IgD-negative memory B cell (primary cell): ENCODE measurements around the gene CLEC16A. TPM values are rescaled to one million over a fixed set of nuclear protein-coding genes. Genes with fewer than 3 reads are reported as not detected.

Experiments used
- H3K27ac Mint-ChIP-seq, 3 donors: one replicate each; pipeline ENCODE4 v1.8.0; 2020 to 2022; ENCODE audit warnings: mild to moderate bottlenecking in 3 of 3, mixed read lengths in 3 of 3, moderate library complexity in 1 of 3
- H3K27me3 Mint-ChIP-seq: one replicate; pipeline ENCODE4 v1.8.0; 2021; ENCODE audit warnings: mixed read lengths
- H3K36me3 Mint-ChIP-seq: one replicate; pipeline ENCODE4 v1.8.0; 2020; ENCODE audit warnings: mild to moderate bottlenecking, mixed read lengths
- H3K4me1 Mint-ChIP-seq, 3 donors: one replicate each; pipeline ENCODE4 v1.8.0; 2020 to 2022; ENCODE audit warnings: mixed read lengths in 3 of 3, mild to moderate bottlenecking in 1 of 3
- H3K4me3 Mint-ChIP-seq, 4 donors: one replicate each; pipeline ENCODE4 v1.8.0; 2020 to 2022; ENCODE audit warnings: mild to moderate bottlenecking in 4 of 4, mixed read lengths in 4 of 4, moderate library complexity in 3 of 4
- H3K9me3 Mint-ChIP-seq, 3 donors: one replicate each; pipeline ENCODE4 v1.8.0; 2020 to 2021; ENCODE audit warnings: mixed read lengths in 3 of 3, mild to moderate bottlenecking in 1 of 3
- polyA plus RNA-seq: library from polyadenylated mRNA; unstranded; fragments of 300-500 nt; fragmentation: Illumina TruSeq; gene quantifications from one replicate; pipeline ENCODE4 v1.2.3, GENCODE V29; 2021

Gene CLEC16A
- polyA plus RNA-seq, 1 donor from 2014 or later: 21.1 TPM

- Mint-ChIP-seq H3K4me3 (no peak overlapping the region), H3K27ac (peak overlapping the region in 2 of 3 donors; percentile 81 to 95), H3K36me3 (peaks cover 6% of the 10 kb centered on the region), H3K9me3 (no peaks in the 10 kb centered on the region), H3K27me3 (no peaks in the 10 kb centered on the region), H3K4me1 (peaks cover 18 to 25% (median 18%) of the 10 kb centered on the region in 3 donors)
Measured at GRCh38 chr16:10978124-10978523, 33.8 kb downstream of the CLEC16A start.

- peaks cover 6% of the 10 kb centered on the region for H3K36me3 Mint-ChIP-seq
- no peak overlapping the region for H3K4me3 Mint-ChIP-seq
- H3K4me1 Mint-ChIP-seq: peaks cover 19 to 29% (median 23%) of the 10 kb centered on the region in 3 donors
- H3K9me3 Mint-ChIP-seq: no peaks in the 10 kb centered on the region
- H3K27me3 Mint-ChIP-seq: no peaks in the 10 kb centered on the region
- no peak overlapping the region for H3K27ac Mint-ChIP-seq
Measured at GRCh38 chr16:10978871-10979446, 34.6 kb downstream of the CLEC16A start.

GRCh38 chr16:10979717-10980601 lies 35.6 kb downstream of the CLEC16A start:
- H3K4me3 Mint-ChIP-seq: no peak overlapping the region
- H3K27me3 Mint-ChIP-seq: no peaks in the 10 kb centered on the region
- peaks cover 1% of the 10 kb centered on the region for H3K36me3 Mint-ChIP-seq
- H3K9me3 Mint-ChIP-seq: no peaks in the 10 kb centered on the region
- H3K27ac Mint-ChIP-seq: peak overlapping the region; percentile 9 to 82 (median 71)
- peaks cover 22 to 35% (median 26%) of the 10 kb centered on the region in 3 donors for H3K4me1 Mint-ChIP-seq

- H3K36me3 Mint-ChIP-seq: peaks cover 1% of the 10 kb centered on the region
- peak overlapping the region in 2 of 3 donors; percentile 71 to 82 for H3K27ac Mint-ChIP-seq
- H3K4me3 Mint-ChIP-seq: peak overlapping the region in 1 of 4 donors; percentile 12
- H3K27me3 Mint-ChIP-seq: no peaks in the 10 kb centered on the region
- H3K9me3 Mint-ChIP-seq: no peaks in the 10 kb centered on the region
- peaks cover 22 to 35% (median 26%) of the 10 kb centered on the region in 3 donors for H3K4me1 Mint-ChIP-seq
Measured at GRCh38 chr16:10980813-10981212, 36.4 kb downstream of the CLEC16A start.

GRCh38 chr16:10981697-10982216 lies 37.4 kb downstream of the CLEC16A start:
- Mint-ChIP-seq H3K4me3 (peak overlapping the region in 3 of 4 donors; percentile 39 to 83 (median 65)), H3K27ac (peak overlapping the region; percentile 45 to 76 (median 71)), H3K36me3 (peaks cover 1% of the 10 kb centered on the region), H3K4me1 (peaks cover 25 to 35% (median 30%) of the 10 kb centered on the region in 3 donors), H3K27me3 (no peaks in the 10 kb centered on the region), H3K9me3 (no peaks in the 10 kb centered on the region)

- Mint-ChIP-seq H3K36me3 (peaks cover 1% of the 10 kb centered on the region), H3K27me3 (no peaks in the 10 kb centered on the region), H3K27ac (peak overlapping the region; percentile 40 to 71 (median 45)), H3K4me1 (peaks cover 29 to 39% (median 34%) of the 10 kb centered on the region in 3 donors), H3K9me3 (no peaks in the 10 kb centered on the region), H3K4me3 (peak overlapping the region; percentile 5 to 83 (median 60))
Measured at GRCh38 chr16:10982465-10983150, 38.2 kb downstream of the CLEC16A start.

- Mint-ChIP-seq H3K36me3 (peaks cover 4% of the 10 kb centered on the region), H3K9me3 (no peaks in the 10 kb centered on the region), H3K27ac (peak overlapping the region in 2 of 3 donors; percentile 45 to 71), H3K4me1 (peaks cover 35 to 45% (median 40%) of the 10 kb centered on the region in 3 donors), H3K27me3 (no peaks in the 10 kb centered on the region), H3K4me3 (peak overlapping the region in 3 of 4 donors; percentile 39 to 83 (median 39))
Measured at GRCh38 chr16:10983159-10983558, 38.8 kb downstream of the CLEC16A start.

- Mint-ChIP-seq H3K9me3 (no peaks in the 10 kb centered on the region), H3K4me3 (peak overlapping the region in 1 of 4 donors; percentile 15), H3K27ac (peak overlapping the region in 2 of 3 donors; percentile 4 to 13), H3K4me1 (peaks cover 39 to 50% (median 45%) of the 10 kb centered on the region in 3 donors), H3K27me3 (no peaks in the 10 kb centered on the region), H3K36me3 (peaks cover 8% of the 10 kb centered on the region)
Measured at GRCh38 chr16:10984509-10984908, 40.1 kb downstream of the CLEC16A start.

- H3K36me3 Mint-ChIP-seq: peaks cover 13% of the 10 kb centered on the region
- H3K4me3 Mint-ChIP-seq: no peak overlapping the region
- peak overlapping the region in 1 of 3 donors; percentile 26 for H3K27ac Mint-ChIP-seq
- H3K9me3 Mint-ChIP-seq: no peaks in the 10 kb centered on the region
- H3K4me1 Mint-ChIP-seq: peaks cover 28 to 35% (median 31%) of the 10 kb centered on the region in 3 donors
- H3K27me3 Mint-ChIP-seq: no peaks in the 10 kb centered on the region
Measured at GRCh38 chr16:10987361-10988163, 43.2 kb downstream of the CLEC16A start.

GRCh38 chr16:10988164-10988803 lies 43.9 kb downstream of the CLEC16A start:
- H3K36me3 Mint-ChIP-seq: peaks cover 13% of the 10 kb centered on the region
- H3K9me3 Mint-ChIP-seq: no peaks in the 10 kb centered on the region
- no peak overlapping the region for H3K4me3 Mint-ChIP-seq

GRCh38 chr16:10988879-10989278 lies 44.5 kb downstream of the CLEC16A start:
- H3K4me3 Mint-ChIP-seq: no peak overlapping the region
- H3K27ac Mint-ChIP-seq: no peak overlapping the region
- peaks cover 13% of the 10 kb centered on the region for H3K36me3 Mint-ChIP-seq
- H3K9me3 Mint-ChIP-seq: no peaks in the 10 kb centered on the region
- no peaks in the 10 kb centered on the region for H3K27me3 Mint-ChIP-seq
- H3K4me1 Mint-ChIP-seq: peaks cover 17 to 27% (median 22%) of the 10 kb centered on the region in 3 donors

More at GRCh38 chr16:10988164-10988803, 43.9 kb downstream of the CLEC16A start:
- Mint-ChIP-seq H3K4me1 (peaks cover 21 to 27% (median 23%) of the 10 kb centered on the region in 3 donors), H3K27ac (peak overlapping the region in 1 of 3 donors; percentile 26), H3K27me3 (no peaks in the 10 kb centered on the region)

GRCh38 chr16:10989559-10989958 lies 45.2 kb downstream of the CLEC16A start:
- no peak overlapping the region for H3K27ac Mint-ChIP-seq
- H3K4me3 Mint-ChIP-seq: no peak overlapping the region
- H3K4me1 Mint-ChIP-seq: peaks cover 15 to 20% (median 17%) of the 10 kb centered on the region in 3 donors
- H3K27me3 Mint-ChIP-seq: no peaks in the 10 kb centered on the region
- H3K9me3 Mint-ChIP-seq: no peaks in the 10 kb centered on the region
- peaks cover 15% of the 10 kb centered on the region for H3K36me3 Mint-ChIP-seq

- Mint-ChIP-seq H3K36me3 (peaks cover 20% of the 10 kb centered on the region), H3K4me3 (no peak overlapping the region), H3K27me3 (no peaks in the 10 kb centered on the region), H3K27ac (no peak overlapping the region), H3K4me1 (peaks cover 15 to 19% (median 17%) of the 10 kb centered on the region in 3 donors), H3K9me3 (no peaks in the 10 kb centered on the region)
Measured at GRCh38 chr16:10990378-10990777, 46.0 kb downstream of the CLEC16A start.
